Measurements from ENCODE around the gene NFATC4.

DNA sequence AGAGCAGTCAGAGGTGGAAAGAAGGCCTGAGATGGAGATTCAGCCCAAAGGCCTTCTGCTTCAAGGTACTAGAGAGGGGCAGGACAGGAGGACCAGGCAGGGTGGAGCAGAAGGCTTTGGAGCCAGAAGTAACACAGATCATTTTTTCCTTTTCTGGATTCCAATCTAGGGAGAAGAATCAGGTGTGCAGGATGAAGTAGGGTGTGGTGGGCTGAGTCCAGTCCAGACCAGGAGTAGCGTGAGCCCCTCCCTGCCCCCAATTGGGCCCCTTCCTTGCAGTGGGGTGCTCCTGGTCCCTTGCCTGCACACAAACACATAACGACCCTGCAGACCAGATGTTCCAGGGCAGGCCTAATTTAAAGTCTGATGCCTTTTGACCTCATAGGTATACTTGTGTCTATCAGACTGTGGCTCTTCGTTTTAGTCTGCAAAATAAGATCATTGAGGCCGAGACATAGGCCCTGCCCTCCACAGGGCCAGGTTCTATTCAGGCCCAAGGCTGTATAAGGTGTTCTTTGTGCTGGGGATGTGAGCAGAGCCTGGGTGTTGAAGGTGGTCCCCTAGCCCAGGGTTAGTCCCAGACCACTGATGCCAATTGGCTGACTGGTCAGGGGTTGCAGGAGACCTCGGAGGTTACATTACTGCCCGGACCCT, 29.8 kb downstream of the NFATC4 start:
- TF ChIP-seq, protein P1, sequence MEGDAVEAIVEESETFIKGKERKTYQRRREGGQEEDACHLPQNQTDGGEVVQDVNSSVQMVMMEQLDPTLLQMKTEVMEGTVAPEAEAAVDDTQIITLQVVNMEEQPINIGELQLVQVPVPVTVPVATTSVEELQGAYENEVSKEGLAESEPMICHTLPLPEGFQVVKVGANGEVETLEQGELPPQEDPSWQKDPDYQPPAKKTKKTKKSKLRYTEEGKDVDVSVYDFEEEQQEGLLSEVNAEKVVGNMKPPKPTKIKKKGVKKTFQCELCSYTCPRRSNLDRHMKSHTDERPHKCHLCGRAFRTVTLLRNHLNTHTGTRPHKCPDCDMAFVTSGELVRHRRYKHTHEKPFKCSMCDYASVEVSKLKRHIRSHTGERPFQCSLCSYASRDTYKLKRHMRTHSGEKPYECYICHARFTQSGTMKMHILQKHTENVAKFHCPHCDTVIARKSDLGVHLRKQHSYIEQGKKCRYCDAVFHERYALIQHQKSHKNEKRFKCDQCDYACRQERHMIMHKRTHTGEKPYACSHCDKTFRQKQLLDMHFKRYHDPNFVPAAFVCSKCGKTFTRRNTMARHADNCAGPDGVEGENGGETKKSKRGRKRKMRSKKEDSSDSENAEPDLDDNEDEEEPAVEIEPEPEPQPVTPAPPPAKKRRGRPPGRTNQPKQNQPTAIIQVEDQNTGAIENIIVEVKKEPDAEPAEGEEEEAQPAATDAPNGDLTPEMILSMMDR (IDR thresholded peaks at IDR 0.05): no peak
- TF ChIP-seq POLR2A (IDR thresholded peaks at IDR 0.05): no peak

Data from testis (tissue), 2 donors.